Testis (tissue), 2 donors: ENCODE data around the gene TMEM182.

Experiments
- CTCF ChIP-seq, 3 experiments: fragments of 450-650 bp in 2 of 3; fragments of 200-600 bp in 1 of 3; sonication (generic) in 1 of 3; IDR thresholded peaks; one replicate each; pipeline ENCODE4 v1.5.1; 2016 to 2019; ENCODE audit warnings: antibody characterized with exemption in 3 of 3, mild to moderate bottlenecking in 2 of 3, moderate library complexity in 1 of 3
- POLR2A ChIP-seq: fragments of 450-650 bp; IDR thresholded peaks from one replicate; pipeline ENCODE4 v1.6.1; 2017; ENCODE audit warnings: antibody characterized with exemption, mild to moderate bottlenecking, moderate library complexity

DNA sequence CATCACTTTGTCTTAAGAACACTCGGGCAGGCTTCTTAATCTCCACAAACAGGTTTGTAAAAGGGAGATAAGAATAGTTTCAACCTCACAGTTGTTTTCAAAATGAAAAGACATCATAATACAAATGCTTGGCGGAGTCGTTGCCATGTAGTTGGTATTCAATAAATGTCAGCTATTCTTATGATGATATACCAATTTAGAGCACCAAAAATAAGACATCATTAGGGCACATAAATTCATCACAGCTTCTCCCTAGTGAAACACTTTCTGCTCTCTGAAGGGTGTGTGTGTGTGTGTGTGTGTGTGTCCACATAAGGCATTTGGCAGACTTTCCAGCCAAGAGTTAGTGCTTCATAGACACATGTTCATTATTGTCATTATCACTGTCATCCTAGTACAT is 10.8 kb downstream of the TMEM182 start:
- TF ChIP-seq POLR2A (no peak), CTCF (IDR thresholded peaks at IDR 0.05) (no peak)
